HL-60/S4 treated with phorbol 12-myristate 13-acetate at 8.2 ng/mL for 4 days and 3 days (cell line): ENCODE measurements around the gene SLC5A1.
"Not testable (repeated sequence)": the region's sequence is repeated elsewhere in the genome, so short reads cannot be mapped to it uniquely, and the experiment has no call there.

Experiments used
- in situ Hi-C: fragments of 300-500 bp; cut with MboI; formaldehyde crosslinking; loops from 2 replicates; pipeline ENCODE4 v1.15.0; 2022; ENCODE audit warnings: low sequenced_read_pairs

SLC5A1 gene

GRCh38 chr22:32142600-32142999, 99.5 kb downstream of the SLC5A1 start:
- in situ Hi-C loops, result no loop called here

- in situ Hi-C loops, result no loop called here
Observed at GRCh38 chr22:32144496-32145274, 101.6 kb downstream of the SLC5A1 start.

DNA sequence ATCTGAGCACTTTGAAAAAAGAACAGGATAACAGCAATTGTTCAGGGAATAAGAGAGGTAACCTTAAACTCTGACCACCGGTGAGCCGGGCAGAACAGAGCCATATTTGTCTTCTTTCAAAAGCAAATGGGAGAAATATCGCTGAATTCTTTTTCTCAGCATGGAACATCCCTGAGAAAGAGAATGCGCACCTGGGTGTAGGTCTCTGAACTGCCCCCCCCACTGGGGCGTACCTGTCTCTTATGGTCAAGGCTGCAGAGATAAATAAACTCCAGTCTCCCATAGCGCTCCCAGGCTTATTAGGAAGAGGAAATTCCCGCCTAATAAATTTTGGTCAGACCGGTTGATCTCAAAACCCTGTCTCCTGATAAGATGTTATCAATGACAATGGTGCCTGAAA, 104.1 kb downstream of the SLC5A1 start:
- in situ Hi-C loops, result not testable (repeated sequence)

DNA sequence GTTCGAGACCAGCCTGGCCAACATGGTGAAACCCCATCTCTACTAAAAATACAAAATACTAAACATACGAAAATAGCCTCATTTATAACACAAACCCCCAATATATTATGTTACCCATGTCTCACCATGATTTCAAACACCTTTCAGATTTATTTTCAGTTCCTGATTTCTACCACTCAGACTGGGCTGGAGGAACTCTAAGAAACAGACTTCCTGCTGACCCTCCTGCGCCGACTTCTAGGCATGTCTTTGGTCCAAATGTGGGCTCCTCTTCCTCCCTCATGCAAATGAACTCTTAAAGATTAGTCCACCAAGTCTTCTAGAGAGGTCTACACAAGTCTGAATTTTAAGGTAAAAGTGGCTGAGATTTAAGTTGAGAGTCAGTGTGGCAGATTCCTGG, 105.3 kb downstream of the SLC5A1 start:
- in situ Hi-C loops, result not testable (repeated sequence)

- in situ Hi-C loops, result not testable (repeated sequence)
Observed at GRCh38 chr22:32150647-32151046, 107.6 kb downstream of the SLC5A1 start.

- in situ Hi-C loops, result not testable (repeated sequence)
Observed at GRCh38 chr22:32151641-32152040, 108.6 kb downstream of the SLC5A1 start.

GRCh38 chr22:32154727-32155126, 111.7 kb downstream of the SLC5A1 start:
- in situ Hi-C loops, result not testable (repeated sequence)

DNA sequence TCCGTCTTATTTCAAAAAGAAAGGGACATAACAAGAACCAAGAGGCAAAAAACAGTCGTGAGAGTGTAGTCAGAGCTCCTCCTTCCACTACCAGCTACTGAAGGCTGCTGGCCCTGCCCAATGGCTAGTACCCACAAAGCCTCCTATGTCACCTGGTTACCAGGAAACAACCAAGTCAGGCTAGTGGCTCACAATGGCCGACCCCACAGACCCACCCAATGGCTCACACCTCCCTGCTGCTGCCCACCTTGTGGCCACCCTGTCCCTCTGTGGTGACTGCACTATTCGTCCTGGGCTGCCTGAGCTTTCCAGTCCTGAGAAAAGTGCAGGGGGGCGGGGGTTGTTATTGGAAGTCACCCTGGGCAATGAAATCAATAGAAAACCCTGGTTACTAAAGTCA, 114.6 kb downstream of the SLC5A1 start:
- in situ Hi-C loops, result not testable (repeated sequence)

- in situ Hi-C loops, result no loop called here
Observed at GRCh38 chr22:32158712-32159533, 115.9 kb downstream of the SLC5A1 start, which contains the start of gene C22orf42. Gene C22orf42, minus strand, starts transcription at chr22:32159303. Its CDS starts 88 bp downstream, at chr22:32159215.

DNA sequence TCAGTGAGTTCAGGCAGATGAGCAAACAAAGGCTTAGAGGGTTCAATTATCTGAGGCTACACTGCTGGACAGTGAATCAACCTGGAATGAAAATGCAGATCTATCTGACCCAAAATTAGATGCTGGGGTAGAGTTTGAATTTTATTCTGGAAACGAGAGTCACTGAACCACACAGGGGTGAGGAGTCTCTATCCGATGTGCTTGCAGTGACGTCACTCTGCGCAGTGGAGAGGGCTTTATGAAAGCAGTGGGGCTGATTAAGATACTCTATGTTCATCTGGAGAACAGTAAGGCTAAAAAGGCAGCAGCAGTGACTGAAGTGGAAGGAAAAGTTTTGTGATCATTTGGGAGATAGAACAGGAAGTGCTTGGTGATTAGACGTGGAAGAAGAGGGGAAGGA, 117.3 kb downstream of the SLC5A1 start:
- in situ Hi-C loops, result not testable (repeated sequence)
